Keratinocyte (primary cell): ENCODE data around the gene MARCHF7.

ENCODE experiments used
- CTCF ChIP-seq, 3 experiments: IDR thresholded peaks in 1 of 3; conservative IDR thresholded peaks in 1 of 3; optimal IDR thresholded peaks in 1 of 3; 2 replicates in 2 of 3; 3 replicates in 1 of 3; pipeline versions ENCODE3 to v1.5.1; 2011; ENCODE audit warnings: low read length in 3 of 3, mild to moderate bottlenecking in 3 of 3, moderate library complexity in 2 of 3, control low read depth in 1 of 3, inconsistent platforms in 1 of 3; ENCODE audit not compliant: insufficient read depth in 2 of 3; ENCODE audit errors: extremely low read depth in 1 of 3
- EZH2 ChIP-seq: IDR thresholded peaks from one replicate; pipeline ENCODE4 v1.6.1; 2012; ENCODE audit warnings: inconsistent platforms, mild to moderate bottlenecking, low read length, moderate library complexity

GRCh38 chr2:159748089-159748488 is 35.8 kb downstream of the MARCHF7 start:
- TF ChIP-seq CTCF (optimal IDR thresholded peaks at IDR 0.05 in 1 of 3, IDR thresholded peaks at IDR 0.05 in 1 of 3, conservative IDR thresholded peaks at IDR 0.05 in 1 of 3; ENCODE audit: extremely low read depth in 1 of 3, insufficient read depth in 2 of 3, low read length in 3 of 3), result no peak
- no peak for TF ChIP-seq EZH2
